Right renal pelvis (tissue), 4 donors: Measurements from ENCODE around the gene TDO2. TPM values are rescaled to one million over a fixed set of nuclear protein-coding genes. Genes with fewer than 3 reads are reported as not detected.
"Not testable (repeated sequence)": the region's sequence is repeated elsewhere in the genome, so short reads cannot be mapped to it uniquely, and the experiment has no call there.

Source experiments
- DNase-seq, 4 donors: peaks; one replicate each; pipeline ENCODE4 v3.0.0-alpha.2; 2013; ENCODE audit warnings: low read depth in 4 of 4, low spot score in 3 of 4, missing footprints in 1 of 4
- polyA plus RNA-seq, 4 donors: library from polyadenylated mRNA; unstranded; fragments of 120-200 nt; gene quantifications; one replicate each; pipeline ENCODE4 v1.2.1, GENCODE V29; 2013; ENCODE audit not compliant: insufficient read length in 4 of 4

Gene TDO2
- 1 to 10 TPM in 3 of 4 donors, under 1 TPM in 1; 0.91 to 4.3 (median 2.4) TPM for polyA plus RNA-seq

GRCh38 chr4:155903453-155903852, at the start of gene TDO2:
Gene TDO2 (plus strand): TSS chr4:155903696. CDS start chr4:155903759, 63 bp downstream.
- DNase-seq, result no peak

GRCh38 chr4:155854582-155855226, 48.8 kb upstream of the TDO2 start:
- no peak for DNase-seq

- DNase-seq, result no peak
Observed at GRCh38 chr4:155855897-155856296, 47.6 kb upstream of the TDO2 start.

- DNase-seq, result no peak
Observed at GRCh38 chr4:155866177-155866576, 37.3 kb upstream of the TDO2 start, which contains the start of gene ASIC5. Gene ASIC5 (minus strand): TSS chr4:155866277. CDS start chr4:155866226, 51 bp downstream.

- DNase-seq, result no peak
Observed at GRCh38 chr4:155875878-155876277, 27.6 kb upstream of the TDO2 start.

GRCh38 chr4:155877971-155878370, 25.5 kb upstream of the TDO2 start:
- DNase-seq, result no peak

GRCh38 chr4:155878611-155879010, 24.9 kb upstream of the TDO2 start:
- no peak for DNase-seq

- no peak for DNase-seq
Observed at GRCh38 chr4:155879767-155880166, 23.7 kb upstream of the TDO2 start.

GRCh38 chr4:155881555-155881954, 21.9 kb upstream of the TDO2 start:
- no peak for DNase-seq

GRCh38 chr4:155883895-155884294, 19.6 kb upstream of the TDO2 start:
- DNase-seq, result no peak

GRCh38 chr4:155885666-155886065, 17.8 kb upstream of the TDO2 start:
- no peak for DNase-seq

- DNase-seq, result no peak
Observed at GRCh38 chr4:155887045-155887444, 16.5 kb upstream of the TDO2 start.

GRCh38 chr4:155887847-155888570, 15.5 kb upstream of the TDO2 start:
- DNase-seq, result no peak

- DNase-seq, result no peak
Observed at GRCh38 chr4:155889031-155889793, 14.3 kb upstream of the TDO2 start.

- DNase-seq, result no peak
Observed at GRCh38 chr4:155889946-155890345, 13.6 kb upstream of the TDO2 start.

GRCh38 chr4:155891058-155891457, 12.4 kb upstream of the TDO2 start:
- no peak for DNase-seq

GRCh38 chr4:155898371-155898770, 5.1 kb upstream of the TDO2 start:
- not testable (repeated sequence) for DNase-seq

GRCh38 chr4:155899891-155900290, 3.6 kb upstream of the TDO2 start:
- peak in 1 of 4 donors; percentile 5 for DNase-seq

GRCh38 chr4:155900381-155900780, 3.1 kb upstream of the TDO2 start:
- peak in 3 of 4 donors; percentile 10 to 34 (median 20) for DNase-seq

- DNase-seq, result no peak
Observed at GRCh38 chr4:155901013-155901412, 2.5 kb upstream of the TDO2 start.

- DNase-seq, result no peak
Observed at GRCh38 chr4:155904331-155904730, 835 bp downstream of the TDO2 start.
